Measurements from ENCODE around the gene JAG2.

Gene JAG2

GRCh38 chr14:105166571-105167302 lies 1.8 kb downstream of the JAG2 start:
- TF ChIP-seq CTCF (IDR thresholded peaks at IDR 0.05; ENCODE audit: insufficient read depth, low read depth, low read length, missing control alignments): no peak
- peak; percentile 50 for DNase-seq (ENCODE audit: low read depth)
- peak overlapping the region; percentile 42 for H3K4me3 ChIP-seq (ENCODE audit: low read length)

- DNase-seq (ENCODE audit: low read depth): peak; percentile 83
- peak overlapping the region; percentile 42 for H3K4me3 ChIP-seq (ENCODE audit: low read length)
- no peak for TF ChIP-seq CTCF (IDR thresholded peaks at IDR 0.05; ENCODE audit: insufficient read depth, low read depth, low read length, missing control alignments)
These were observed 2.7 kb downstream of the JAG2 start for GRCh38 chr14:105165761-105166485.

- peak overlapping the region; percentile 42 for H3K4me3 ChIP-seq (ENCODE audit: low read length)
- TF ChIP-seq CTCF (IDR thresholded peaks at IDR 0.05; ENCODE audit: insufficient read depth, low read depth, low read length, missing control alignments): no peak
- peak; percentile 23 for DNase-seq (ENCODE audit: low read depth)
These were observed 3.4 kb downstream of the JAG2 start for GRCh38 chr14:105165134-105165704.

GRCh38 chr14:105163040-105163742 lies 5.4 kb downstream of the JAG2 start:
- H3K4me3 ChIP-seq (ENCODE audit: low read length): no peak overlapping the region
- TF ChIP-seq CTCF (IDR thresholded peaks at IDR 0.05; ENCODE audit: insufficient read depth, low read depth, low read length, missing control alignments): no peak
- no peak for DNase-seq (ENCODE audit: low read depth)

GRCh38 chr14:105162669-105162979 lies 6.0 kb downstream of the JAG2 start:
- no peak for DNase-seq (ENCODE audit: low read depth)
- no peak for TF ChIP-seq CTCF (IDR thresholded peaks at IDR 0.05; ENCODE audit: insufficient read depth, low read depth, low read length, missing control alignments)
- no peak overlapping the region for H3K4me3 ChIP-seq (ENCODE audit: low read length)

- TF ChIP-seq CTCF (IDR thresholded peaks at IDR 0.05; ENCODE audit: insufficient read depth, low read depth, low read length, missing control alignments): peak; percentile 12
- DNase-seq (ENCODE audit: low read depth): peak; percentile 70
These were observed 6.5 kb downstream of the JAG2 start for GRCh38 chr14:105161964-105162668.

More at GRCh38 chr14:105161964-105162668, 6.5 kb downstream of the JAG2 start:
- H3K4me3 ChIP-seq (ENCODE audit: low read length): no peak overlapping the region

All from epithelial cell of esophagus (primary cell).